GM21360 (cell line): Measurements from ENCODE around the gene PTTG1IP2.
"Not testable (repeated sequence)": the region's sequence is repeated elsewhere in the genome, so short reads cannot be mapped to it uniquely, and the experiment has no call there.

ENCODE experiments used
- ATAC-seq: cut with Tn5 transposase; IDR thresholded peaks from one replicate; pipeline ENCODE4 v1.9.1; 2021; ENCODE audit warnings: mild to moderate bottlenecking, moderate library complexity; ENCODE audit not compliant: unreplicated experiment

Gene PTTG1IP2

GRCh38 chr7:90469554-90469953 lies at the start of gene PTTG1IP2:
Gene PTTG1IP2, plus strand, starts transcription at chr7:90469639. Its CDS starts 148 bp downstream, at chr7:90469787.
- no peak for ATAC-seq

- ATAC-seq: no peak
These were observed 47.8 kb upstream of the PTTG1IP2 start for GRCh38 chr7:90421651-90422050.

GRCh38 chr7:90424720-90425119 lies 44.7 kb upstream of the PTTG1IP2 start:
- peak; percentile 97 for ATAC-seq

- no peak for ATAC-seq
These were observed 44.1 kb upstream of the PTTG1IP2 start for GRCh38 chr7:90425376-90425775.

- ATAC-seq: no peak
These were observed 38.6 kb upstream of the PTTG1IP2 start for GRCh38 chr7:90430614-90431460.

- no peak for ATAC-seq
These were observed 36.7 kb upstream of the PTTG1IP2 start for GRCh38 chr7:90432752-90433151.

- no peak for ATAC-seq
These were observed 36.2 kb upstream of the PTTG1IP2 start for GRCh38 chr7:90433221-90433620.

- no peak for ATAC-seq
These were observed 23.8 kb upstream of the PTTG1IP2 start for GRCh38 chr7:90445633-90446032.

- no peak for ATAC-seq
These were observed 23.1 kb upstream of the PTTG1IP2 start for GRCh38 chr7:90446137-90446899.

- no peak for ATAC-seq
These were observed 16.1 kb upstream of the PTTG1IP2 start for GRCh38 chr7:90453259-90453891.

- no peak for ATAC-seq
These were observed 15.5 kb upstream of the PTTG1IP2 start for GRCh38 chr7:90453931-90454330.

GRCh38 chr7:90455163-90456030 lies 14.0 kb upstream of the PTTG1IP2 start:
- ATAC-seq: peak; percentile 91

- no peak for ATAC-seq
These were observed 11.3 kb upstream of the PTTG1IP2 start for GRCh38 chr7:90458104-90458503.

GRCh38 chr7:90459888-90460287 lies 9.6 kb upstream of the PTTG1IP2 start:
- no peak for ATAC-seq

- no peak for ATAC-seq
These were observed 8.2 kb upstream of the PTTG1IP2 start for GRCh38 chr7:90461219-90461618.

GRCh38 chr7:90463151-90463628 lies 6.2 kb upstream of the PTTG1IP2 start:
- not testable (repeated sequence) for ATAC-seq

- no peak for ATAC-seq
These were observed 3.6 kb upstream of the PTTG1IP2 start for GRCh38 chr7:90465816-90466215.

GRCh38 chr7:90472805-90473540 lies 3.5 kb downstream of the PTTG1IP2 start:
- no peak for ATAC-seq

- no peak for ATAC-seq
These were observed 4.4 kb downstream of the PTTG1IP2 start for GRCh38 chr7:90473814-90474213.
